Activated CD4-positive, alpha-beta T cell treated with anti-CD3 and anti-CD28 coated beads, Interleukin-2, Interleukin-4, amounts not matched to agents 100 ng/mL and 50 ng/mL, durations not matched to agents 16 hours and 8 hours (primary cell): Measurements from ENCODE around the gene ZNF800.

ENCODE experiments used
- DNase-seq: peaks from one replicate; pipeline ENCODE4 v3.0.0-alpha.2; 2020; ENCODE audit warnings: low spot score

Gene ZNF800

GRCh38 chr7:127390817-127391590 is 1.5 kb downstream of the ZNF800 start:
- DNase-seq = no peak

- DNase-seq = no peak
Measured at GRCh38 chr7:127390186-127390816, 2.2 kb downstream of the ZNF800 start.

- no peak for DNase-seq
Measured at GRCh38 chr7:127389321-127389720, 3.2 kb downstream of the ZNF800 start.

- no peak for DNase-seq
Measured at GRCh38 chr7:127387974-127388373, 4.5 kb downstream of the ZNF800 start.

- DNase-seq = no peak
Measured at GRCh38 chr7:127383123-127383835, 9.2 kb downstream of the ZNF800 start.

GRCh38 chr7:127382301-127383085 is 10.0 kb downstream of the ZNF800 start:
- no peak for DNase-seq

- no peak for DNase-seq
Measured at GRCh38 chr7:127380479-127380878, 12.0 kb downstream of the ZNF800 start.

- DNase-seq = no peak
Measured at GRCh38 chr7:127379642-127380041, 12.9 kb downstream of the ZNF800 start.

- no peak for DNase-seq
Measured at GRCh38 chr7:127378537-127378936, 14.0 kb downstream of the ZNF800 start.

- no peak for DNase-seq
Measured at GRCh38 chr7:127377425-127377824, 15.1 kb downstream of the ZNF800 start.

- peak; percentile 48 for DNase-seq
Measured at GRCh38 chr7:127375631-127376030, 16.9 kb downstream of the ZNF800 start.

GRCh38 chr7:127367679-127368078 is 24.8 kb downstream of the ZNF800 start:
- no peak for DNase-seq

GRCh38 chr7:127366680-127367079 is 25.8 kb downstream of the ZNF800 start:
- DNase-seq = no peak

- no peak for DNase-seq
Measured at GRCh38 chr7:127365957-127366315, 26.6 kb downstream of the ZNF800 start.

- no peak for DNase-seq
Measured at GRCh38 chr7:127365164-127365956, 27.1 kb downstream of the ZNF800 start.

- DNase-seq = no peak
Measured at GRCh38 chr7:127362364-127363027, 30.0 kb downstream of the ZNF800 start.

GRCh38 chr7:127361736-127362135 is 30.8 kb downstream of the ZNF800 start:
- DNase-seq = no peak

- DNase-seq = no peak
Measured at GRCh38 chr7:127359011-127359410, 33.5 kb downstream of the ZNF800 start.

GRCh38 chr7:127353897-127354296 is 38.6 kb downstream of the ZNF800 start:
- no peak for DNase-seq

- DNase-seq = no peak
Measured at GRCh38 chr7:127350586-127350985, 41.9 kb downstream of the ZNF800 start.

GRCh38 chr7:127349881-127350280 is 42.6 kb downstream of the ZNF800 start:
- DNase-seq = no peak
